Activated CD4-positive, CD25-positive, alpha-beta regulatory T cell (primary cell): ENCODE results near the gene TNFRSF25.
"Not testable (repeated sequence)": the region's sequence is repeated elsewhere in the genome, so short reads cannot be mapped to it uniquely, and the experiment has no call there.

Source experiments
- DNase-seq, 4 experiments: peaks; one replicate each; lab custom pipeline; 2025; lab: John Stamatoyannopoulos, UW

Gene TNFRSF25

GRCh38 chr1:6502000-6502891 lies 36.3 kb upstream of the TNFRSF25 start:
- DNase-seq = no peak

- DNase-seq = no peak
These were observed 35.4 kb upstream of the TNFRSF25 start for GRCh38 chr1:6501279-6501813.

- DNase-seq = no peak
These were observed 34.7 kb upstream of the TNFRSF25 start for GRCh38 chr1:6500544-6501278.

DNA sequence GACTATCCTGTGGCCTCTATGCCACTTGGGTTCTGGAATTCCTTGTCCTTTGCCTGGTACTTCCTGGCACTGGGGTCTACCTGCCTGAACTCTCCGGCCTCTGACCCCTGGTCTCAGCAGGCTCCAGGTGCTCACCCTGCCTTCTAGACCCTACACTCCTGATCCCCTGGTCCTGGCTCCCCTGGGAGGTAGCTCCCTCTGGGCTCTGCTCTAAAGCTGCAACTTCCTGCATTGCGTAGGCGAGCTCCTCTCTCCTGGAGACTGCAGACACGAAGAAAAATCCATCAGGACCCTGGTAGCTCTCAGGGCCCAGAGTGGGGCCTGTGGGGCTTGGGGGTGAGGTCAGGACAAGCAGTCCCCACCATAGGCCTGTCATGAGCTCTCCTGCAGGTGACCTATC lies 33.3 kb upstream of the TNFRSF25 start:
- no peak for DNase-seq

- no peak for DNase-seq
These were observed 32.7 kb upstream of the TNFRSF25 start for GRCh38 chr1:6498576-6499111.

DNA sequence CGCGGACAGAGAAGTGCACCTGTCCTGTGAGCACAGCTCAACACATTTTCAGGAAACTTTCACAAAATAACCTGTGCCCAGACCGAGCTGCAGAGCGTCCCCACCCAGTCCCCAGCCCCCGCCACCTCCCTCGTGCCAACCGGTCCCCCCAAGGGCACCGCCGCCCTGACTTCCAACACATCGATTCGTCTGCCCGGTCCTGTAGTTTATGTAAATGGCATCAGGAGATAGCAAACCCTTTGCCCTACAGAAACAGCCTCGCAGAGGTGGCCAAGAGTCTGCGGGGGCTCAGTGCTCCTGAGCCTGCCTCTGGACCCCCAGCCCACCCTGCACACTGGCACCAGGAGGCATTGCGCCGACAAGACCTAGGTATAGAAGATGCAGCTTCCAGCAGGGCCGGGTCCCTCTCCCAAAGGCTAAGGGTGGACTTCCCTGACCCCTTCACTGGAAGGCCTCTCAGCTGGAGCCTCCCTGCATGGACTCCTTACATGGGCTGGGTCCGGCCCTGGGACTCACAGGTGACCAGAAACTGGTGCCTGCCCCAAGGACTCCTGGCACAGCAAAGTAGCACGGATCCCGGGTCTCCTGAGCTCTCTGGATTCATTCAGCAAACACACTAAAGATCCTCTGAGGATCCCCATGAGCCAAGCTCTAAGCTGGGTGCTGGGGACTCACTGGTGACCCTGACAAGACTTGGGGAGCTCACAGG lies 32.0 kb upstream of the TNFRSF25 start:
- no peak for DNase-seq

DNA sequence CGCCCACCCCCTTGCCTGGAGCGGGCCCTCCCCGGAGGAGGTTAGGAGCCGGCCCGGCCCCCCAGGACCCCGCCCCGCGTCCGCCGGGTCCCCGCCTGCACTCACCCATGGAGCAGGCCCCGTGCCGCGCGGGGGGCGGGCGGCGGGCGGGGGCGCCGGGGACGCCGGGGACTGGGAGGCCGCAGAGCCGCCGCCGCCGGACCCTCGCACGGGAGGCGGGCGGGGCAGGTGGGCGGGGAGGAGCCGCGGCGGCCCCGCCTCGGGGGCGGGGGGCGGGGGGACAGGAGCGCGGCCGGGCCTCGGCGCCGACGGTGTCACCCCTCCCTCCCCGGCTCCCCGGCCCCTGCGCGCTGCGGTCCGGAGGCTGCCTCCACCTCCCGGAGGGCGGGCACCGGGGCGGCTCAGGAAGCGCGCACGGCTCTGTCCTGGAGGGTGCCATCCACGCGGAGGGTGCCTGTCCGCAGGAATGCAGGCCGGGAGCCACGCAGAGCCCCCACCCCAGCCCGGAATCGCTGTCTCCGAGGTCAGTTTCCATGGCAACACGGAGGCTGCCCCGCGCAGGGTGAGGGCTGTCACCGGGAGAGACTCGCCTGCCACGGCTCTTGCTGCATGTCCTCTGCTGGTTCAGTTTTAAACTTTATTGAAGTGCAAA lies 31.4 kb upstream of the TNFRSF25 start:
- DNase-seq = peak in 1 of 4 experiments; percentile 43

- no peak for DNase-seq
These were observed 30.9 kb upstream of the TNFRSF25 start for GRCh38 chr1:6496890-6497214.

DNA sequence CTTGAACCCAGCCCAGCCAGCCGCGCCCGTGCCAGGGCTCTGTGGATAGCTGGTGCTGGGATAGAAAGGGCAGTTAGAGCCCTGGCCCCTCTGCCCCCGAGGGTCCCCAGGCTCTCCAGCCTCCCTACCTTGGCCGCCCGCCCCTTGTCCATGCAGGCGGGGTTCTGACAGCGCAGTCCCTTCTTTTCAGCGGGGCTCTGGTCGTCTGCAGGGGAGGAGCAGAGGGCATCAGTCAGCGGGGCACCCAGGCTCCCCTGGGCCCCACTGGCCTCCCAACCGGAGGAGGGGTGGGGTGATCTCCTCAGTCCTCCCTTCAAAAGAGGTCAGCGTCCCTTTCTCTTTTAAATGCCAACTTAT lies 30.4 kb upstream of the TNFRSF25 start:
- DNase-seq = no peak

- no peak for DNase-seq
These were observed 29.8 kb upstream of the TNFRSF25 start for GRCh38 chr1:6495540-6496364.

GRCh38 chr1:6495041-6495441 lies 29.1 kb upstream of the TNFRSF25 start:
- no peak for DNase-seq

DNA sequence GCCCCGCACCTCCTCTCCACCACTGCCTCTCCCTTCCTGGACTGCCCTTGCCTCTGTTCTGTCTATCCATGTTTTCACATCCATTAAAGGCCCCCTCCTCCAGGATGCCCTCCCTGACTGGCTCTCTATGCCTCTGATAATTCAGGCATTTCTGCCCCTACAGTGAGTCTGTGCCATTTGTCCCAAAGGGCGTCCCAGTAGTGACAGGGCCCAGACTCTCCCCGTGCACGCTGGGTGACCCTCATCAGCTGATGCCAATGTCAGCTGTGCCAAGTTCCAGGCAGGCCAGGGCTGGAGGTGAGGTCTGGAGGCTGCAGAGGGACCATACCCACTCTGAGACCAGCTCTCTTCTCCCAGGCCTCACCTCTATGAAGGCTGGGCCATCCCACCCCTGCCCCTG lies 28.7 kb upstream of the TNFRSF25 start:
- no peak for DNase-seq

DNA sequence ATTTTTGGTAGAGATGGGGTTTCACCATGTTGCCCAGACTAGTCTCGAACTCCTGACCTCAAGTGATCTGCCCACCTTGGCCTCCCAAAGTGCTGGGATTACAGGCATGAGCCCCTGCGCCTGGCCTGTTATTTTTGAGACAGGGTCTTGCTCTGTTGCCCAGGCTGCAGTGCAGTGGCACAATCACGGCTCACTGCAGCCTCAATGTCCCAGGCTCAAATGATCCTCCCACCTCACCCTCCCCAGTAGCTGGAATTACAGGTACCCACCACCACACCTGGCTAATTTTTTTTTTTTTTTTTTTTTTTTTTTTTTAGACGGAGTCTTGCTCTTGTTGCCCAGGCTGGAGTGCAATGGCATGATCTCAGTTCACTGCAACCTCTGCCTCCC lies 27.9 kb upstream of the TNFRSF25 start:
- not testable (repeated sequence) for DNase-seq

- DNase-seq = no peak
These were observed 26.0 kb upstream of the TNFRSF25 start for GRCh38 chr1:6491966-6492365.

DNA sequence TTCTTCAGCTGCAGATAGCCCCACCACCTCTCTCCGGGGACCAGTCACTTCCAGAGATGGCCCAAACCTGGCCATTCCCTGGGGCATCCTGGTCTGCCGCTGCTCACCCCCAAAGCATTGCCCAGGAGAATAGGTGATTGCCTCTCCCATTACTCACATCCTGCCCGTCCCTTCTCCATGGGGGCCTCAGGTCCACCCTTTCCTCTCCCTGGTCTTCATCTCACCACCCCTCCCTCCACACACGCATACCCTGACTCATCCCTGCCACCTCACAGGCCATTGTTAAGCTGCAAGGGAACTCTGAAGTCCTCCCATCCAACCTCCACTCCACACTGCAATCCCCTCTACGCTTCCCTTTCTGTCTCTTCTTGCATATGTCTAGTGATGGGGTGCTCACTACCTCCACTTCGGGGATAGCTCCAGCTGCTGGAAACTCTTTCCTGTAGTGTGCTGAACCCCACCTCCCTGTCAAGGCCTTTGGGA lies 25.5 kb upstream of the TNFRSF25 start, which contains the start of gene PLEKHG5:
TSS of gene PLEKHG5 (minus strand) at position 188 of the 483 bp plus-strand sequence. CDS start 14,096 bp downstream, outside the sequence.
- DNase-seq = no peak

DNA sequence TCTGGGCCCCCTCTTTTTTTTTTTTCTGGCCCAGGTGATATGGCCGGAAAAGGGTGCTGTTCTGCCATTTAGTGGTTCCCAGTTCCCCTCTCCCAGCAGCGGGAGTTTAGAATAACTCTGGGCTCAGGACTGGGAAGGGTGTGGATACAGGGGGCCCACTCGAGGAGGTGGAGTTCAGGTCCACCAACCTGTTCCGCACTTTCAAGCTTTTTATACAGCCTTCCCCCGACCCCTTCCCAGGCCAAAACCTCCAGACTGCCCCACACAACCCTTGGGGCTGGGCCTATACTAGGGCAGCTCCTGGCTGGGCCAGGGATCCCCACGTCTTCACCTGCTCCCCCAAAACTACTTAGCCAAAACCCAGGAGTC lies 25.1 kb upstream of the TNFRSF25 start:
- DNase-seq = no peak

DNA sequence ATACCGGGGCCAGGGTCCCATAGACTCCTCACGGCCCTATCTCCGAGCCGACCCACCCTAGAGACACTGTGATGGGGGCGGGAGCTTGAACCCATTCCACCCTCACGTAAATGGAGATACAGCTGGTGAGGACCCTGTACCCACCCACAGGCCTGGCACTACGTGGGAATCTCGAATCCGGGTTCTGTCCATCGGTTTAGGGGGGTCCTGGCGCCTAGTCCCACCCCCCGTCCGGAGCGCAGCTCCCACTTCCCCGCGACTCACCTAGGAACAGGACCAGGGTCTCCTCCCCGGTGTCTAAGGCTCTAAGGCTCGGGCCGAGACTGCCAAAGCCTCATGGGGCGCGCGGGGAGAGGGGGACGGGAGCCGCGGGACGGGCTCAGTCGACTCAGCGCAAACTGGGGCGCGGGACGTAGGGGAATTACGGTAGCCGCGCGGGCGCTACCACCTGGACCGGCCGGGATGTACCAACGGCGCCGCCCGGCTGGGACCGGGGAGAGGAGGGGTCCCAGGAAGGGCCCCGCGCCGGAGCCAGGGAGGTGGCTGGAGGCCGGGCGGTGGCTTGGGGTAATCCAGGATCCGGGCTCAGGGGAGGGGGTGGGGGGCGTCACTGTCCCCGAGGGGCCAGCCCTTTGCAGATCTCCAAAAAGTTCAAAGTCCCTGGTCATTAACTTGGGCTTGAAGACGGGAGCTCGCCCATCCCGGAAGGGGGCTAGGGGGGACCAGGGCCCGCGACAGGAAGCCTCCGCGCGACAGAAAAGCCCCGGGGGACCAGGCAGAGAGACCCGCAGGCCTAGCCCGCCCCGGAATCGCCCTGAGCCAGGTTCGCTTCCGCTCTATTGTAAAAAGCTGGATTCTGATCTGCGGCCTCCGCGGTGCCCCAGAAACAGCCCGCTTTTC lies 24.5 kb upstream of the TNFRSF25 start:
- peak; percentile 17 to 45 (median 30) for DNase-seq

DNA sequence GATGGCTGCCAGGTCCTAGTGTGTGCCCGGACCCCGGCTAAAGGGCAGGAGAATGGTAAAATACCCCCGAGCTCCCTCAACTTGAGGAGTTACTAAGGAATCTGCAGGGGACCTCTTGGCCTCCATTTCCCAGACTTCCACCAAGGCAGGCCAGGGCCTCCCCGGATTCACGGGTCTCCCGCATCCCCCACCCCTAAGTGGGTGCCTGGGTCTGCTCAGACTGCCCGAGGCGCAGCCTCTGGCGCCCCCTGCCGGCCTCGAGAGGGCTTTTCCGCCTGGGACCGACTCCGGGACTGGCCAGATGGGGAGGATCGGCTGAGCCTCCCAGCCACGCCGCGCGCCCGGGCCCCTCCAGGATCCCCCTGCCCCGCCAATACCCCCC lies 23.8 kb upstream of the TNFRSF25 start:
- peak; percentile 54 to 63 (median 61) for DNase-seq

DNA sequence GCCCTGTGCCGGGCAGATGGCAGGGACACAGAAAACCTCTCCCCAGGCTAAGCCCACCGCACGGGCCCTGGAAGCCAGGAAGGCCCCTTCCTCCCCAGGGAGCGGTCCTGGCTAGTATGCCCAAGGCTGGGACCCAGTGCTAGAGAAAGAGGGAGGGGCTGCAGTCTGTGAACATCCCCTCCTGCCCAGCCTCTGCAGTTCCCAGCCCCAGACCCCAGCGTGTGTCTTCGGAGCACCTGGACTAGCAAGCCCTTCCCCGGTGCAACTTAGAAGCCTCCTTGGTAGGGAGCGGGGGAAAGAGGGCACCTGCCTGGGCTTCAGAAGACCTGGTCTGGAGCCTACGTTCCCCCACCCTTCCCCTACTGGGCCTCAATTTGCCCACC lies 23.4 kb upstream of the TNFRSF25 start:
- DNase-seq = no peak
